Gastrocnemius medialis (tissue), 4 donors: Measurements from ENCODE around the gene TNFSF18. TPM values are rescaled to one million over a fixed set of nuclear protein-coding genes. Genes with fewer than 3 reads are reported as not detected.

Experiments
- ATAC-seq, 2 donors: fragments of 150-250 bp; one replicate each; pipeline ENCODE4 v1.9.1; 2016
- DNase-seq, 2 donors: peaks; one replicate each; pipeline ENCODE4 v3.0.0-alpha.2; 2019
- H3K27ac ChIP-seq, 4 donors: fragments of 200-600 bp; sonication (generic); 1 replicate in 1 of 4; 2 replicates in 3 of 4; pipeline ENCODE4 v1.5.1; 2016 to 2018; ENCODE audit warnings: mild to moderate bottlenecking in 2 of 4, moderate library complexity in 1 of 4
- H3K27me3 ChIP-seq, 3 donors: fragments of 200-600 bp; sonication (generic) in 2 of 3; 1 replicate in 1 of 3; 2 replicates in 2 of 3; pipeline versions ENCODE4 v1.5.1 to v1.6.0; 2016 to 2019; ENCODE audit warnings: mild to moderate bottlenecking in 1 of 3, moderate library complexity in 1 of 3
- H3K36me3 ChIP-seq, 2 donors: fragments of 200-600 bp; sonication (generic) in 1 of 2; one replicate each; pipeline ENCODE4 v1.5.1; 2017 to 2018
- H3K4me1 ChIP-seq, 2 donors: fragments of 200-600 bp; sonication (generic) in 1 of 2; one replicate each; pipeline ENCODE4 v1.5.1; 2016 to 2017; ENCODE audit warnings: mild to moderate bottlenecking in 2 of 2
- H3K4me3 ChIP-seq, 4 donors: fragments of 200-600 bp; sonication (generic) in 3 of 4; 1 replicate in 1 of 4; 2 replicates in 3 of 4; pipeline ENCODE4 v1.5.1; 2016 to 2019; ENCODE audit warnings: mild to moderate bottlenecking in 2 of 4
- H3K9me3 ChIP-seq, 3 donors: fragments of 200-600 bp; sonication (generic) in 2 of 3; 1 replicate in 1 of 3; 2 replicates in 2 of 3; pipeline ENCODE4 v1.5.1; 2016 to 2019
- CTCF ChIP-seq, 5 experiments: fragments of 450-650 bp in 3 of 5; fragments of 200-600 bp in 2 of 5; sonication (generic) in 2 of 5; IDR thresholded peaks in 4 of 5; conservative IDR thresholded peaks in 1 of 5; 1 replicate in 4 of 5; 2 replicates in 1 of 5; pipeline ENCODE4 v1.5.1; 2016 to 2019; ENCODE audit warnings: antibody characterized with exemption in 5 of 5, mild to moderate bottlenecking in 3 of 5, moderate library complexity in 3 of 5
- POLR2A ChIP-seq, 2 donors: fragments of 450-650 bp; IDR thresholded peaks; one replicate each; pipeline ENCODE4 v1.6.1; 2017; ENCODE audit warnings: antibody characterized with exemption in 2 of 2, mild to moderate bottlenecking in 2 of 2, moderate library complexity in 2 of 2
- in situ Hi-C, 4 donors: fragments of 200-750 bp; cut with MboI; loops; one replicate each; pipeline versions ENCODE4 v1.15.0 to v1.8.0; 2017; ENCODE audit warnings: low sequenced_read_pairs in 4 of 4
- intact Hi-C: fragments of 100-400 bp; cut with DNase I; formaldehyde crosslinking; loops from one replicate; pipeline ENCODE4 v1.15.1; 2023; ENCODE audit warnings: low total_unique reads
- total RNA-seq, 4 donors: library from RNA; depleted of rRNA; stranded (reverse); fragments of >200 nt; gene quantifications; one replicate each; pipeline versions ENCODE4 v1.1.0 to v1.2.3, GENCODE V29; 2016

TNFSF18 gene
- total RNA-seq, 4 donors from 2014 or later, result not detected

GRCh38 chr1:173002891-173003838, 47.6 kb downstream of the TNFSF18 start:
- ATAC-seq (no peak), DNase-seq (no peak)
- intact Hi-C loops (no loop called here), in situ Hi-C loops (no loop called here)
- no peaks in the 10 kb centered on the region for H3K9me3 ChIP-seq
- H3K27ac ChIP-seq, result no peak overlapping the region
- H3K4me3 ChIP-seq, result no peak overlapping the region
- no peaks in the 10 kb centered on the region for H3K36me3 ChIP-seq
- TF ChIP-seq POLR2A (IDR thresholded peaks at IDR 0.05) (no peak), CTCF (IDR thresholded peaks at IDR 0.05 in 4 of 5, conservative IDR thresholded peaks at IDR 0.05 in 1 of 5) (no peak)
- H3K27me3 ChIP-seq, result no peaks in the 10 kb centered on the region
- no peaks in the 10 kb centered on the region for H3K4me1 ChIP-seq

GRCh38 chr1:172999349-172999748, 51.4 kb downstream of the TNFSF18 start:
- no peak for DNase-seq
- in situ Hi-C loops (no loop called here), intact Hi-C loops (no loop called here)

GRCh38 chr1:172997941-172998361, 52.8 kb downstream of the TNFSF18 start:
- no peak overlapping the region for H3K4me3 ChIP-seq
- H3K4me1 ChIP-seq, result no peaks in the 10 kb centered on the region
- no peak for ATAC-seq
- no peaks in the 10 kb centered on the region for H3K27me3 ChIP-seq
- intact Hi-C loops, result no loop called here
- no peak for DNase-seq
- H3K27ac ChIP-seq, result no peak overlapping the region
- no peaks in the 10 kb centered on the region for H3K9me3 ChIP-seq
- TF ChIP-seq POLR2A (IDR thresholded peaks at IDR 0.05), result no peak
- TF ChIP-seq CTCF (IDR thresholded peaks at IDR 0.05 in 4 of 5, conservative IDR thresholded peaks at IDR 0.05 in 1 of 5), result no peak
- in situ Hi-C loops, result no loop called here
- no peaks in the 10 kb centered on the region for H3K36me3 ChIP-seq

More at GRCh38 chr1:172999349-172999748, 51.4 kb downstream of the TNFSF18 start:
- no peak overlapping the region for H3K4me3 ChIP-seq
- H3K36me3 ChIP-seq, result no peaks in the 10 kb centered on the region
- H3K27ac ChIP-seq, result no peak overlapping the region
- no peaks in the 10 kb centered on the region for H3K27me3 ChIP-seq
- TF ChIP-seq POLR2A (IDR thresholded peaks at IDR 0.05) (no peak), CTCF (IDR thresholded peaks at IDR 0.05 in 4 of 5, conservative IDR thresholded peaks at IDR 0.05 in 1 of 5) (no peak)
- no peak for ATAC-seq
- no peaks in the 10 kb centered on the region for H3K4me1 ChIP-seq
- no peaks in the 10 kb centered on the region for H3K9me3 ChIP-seq

GRCh38 chr1:172993640-172994039, 57.1 kb downstream of the TNFSF18 start:
- intact Hi-C loops, result no loop called here
- no peak overlapping the region for H3K4me3 ChIP-seq
- no peaks in the 10 kb centered on the region for H3K27me3 ChIP-seq
- in situ Hi-C loops, result no loop called here
- no peaks in the 10 kb centered on the region for H3K4me1 ChIP-seq
- DNase-seq (no peak), ATAC-seq (no peak)
- no peak overlapping the region for H3K27ac ChIP-seq
- no peaks in the 10 kb centered on the region for H3K9me3 ChIP-seq
- TF ChIP-seq CTCF (IDR thresholded peaks at IDR 0.05 in 4 of 5, conservative IDR thresholded peaks at IDR 0.05 in 1 of 5) (no peak), POLR2A (IDR thresholded peaks at IDR 0.05) (no peak)
- H3K36me3 ChIP-seq, result no peaks in the 10 kb centered on the region
